Measurements from ENCODE around the gene CARD14.

CARD14 gene

DNA sequence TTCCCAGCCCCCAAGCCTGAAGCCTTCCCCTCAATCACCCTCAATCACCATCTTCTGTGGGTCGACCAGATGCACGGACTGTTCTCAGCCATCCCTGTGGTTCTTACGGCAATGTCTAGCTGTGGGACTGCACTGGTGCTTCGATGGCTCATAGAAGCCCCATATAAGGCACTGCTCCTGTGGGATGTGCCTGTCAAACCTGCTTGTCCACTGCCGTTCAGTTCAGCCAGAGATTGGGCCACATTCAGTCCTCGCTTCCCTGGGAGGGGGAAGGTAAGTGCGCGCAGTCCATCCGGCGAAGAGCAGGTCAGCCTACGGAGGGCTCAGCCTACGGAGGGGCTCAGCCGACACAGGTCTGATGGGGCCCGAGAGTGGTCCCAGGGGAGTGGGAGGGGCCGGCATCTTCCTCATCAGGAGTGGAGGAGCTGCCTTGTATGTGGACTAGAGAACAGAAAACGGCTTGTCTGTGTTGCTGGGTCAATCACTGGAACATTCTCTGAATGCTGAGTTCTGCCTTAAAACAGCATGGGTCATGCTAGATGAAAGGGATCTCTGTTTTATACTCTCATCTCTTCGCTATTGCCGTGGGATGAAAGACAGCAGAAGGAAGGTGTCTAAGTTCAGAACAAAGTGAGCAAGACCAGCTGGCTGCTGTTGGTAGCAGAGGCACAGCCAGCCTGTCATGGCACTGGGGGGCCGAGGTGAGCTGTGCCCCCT is at the start of gene CARD14:
Gene CARD14 (plus strand): TSS at position 247 of the 717 bp plus-strand sequence. CDS start 11,409 bp downstream, outside the sequence.
- no peak for DNase-seq (ENCODE audit: low spot score)

DNA sequence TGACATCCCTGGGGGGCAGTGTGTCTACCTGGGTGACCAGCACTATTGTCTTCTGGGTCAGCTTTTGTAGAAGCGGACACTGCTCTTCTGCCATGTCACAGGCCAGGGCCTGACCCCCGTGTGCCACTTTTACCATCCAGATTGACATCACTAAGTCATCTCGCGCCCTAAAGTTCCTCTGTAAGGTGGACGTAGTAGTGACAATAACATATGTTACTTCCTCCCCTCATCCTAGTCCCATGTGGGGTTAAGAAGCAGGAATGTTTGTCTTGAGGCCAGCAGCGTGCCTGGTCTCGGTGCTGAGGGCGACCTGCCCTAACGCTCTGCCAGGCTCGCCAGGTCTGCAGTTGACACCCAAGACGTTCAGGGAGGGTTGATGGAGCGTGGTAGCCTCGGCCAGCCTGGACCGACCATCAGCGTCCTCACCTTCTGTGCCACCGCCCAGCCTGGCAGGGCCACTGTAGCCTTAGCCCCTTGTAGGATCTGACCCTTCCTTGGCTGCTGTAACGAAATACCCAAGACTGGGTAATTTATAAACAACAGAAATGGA is 47.7 kb upstream of the CARD14 start:
- DNase-seq (ENCODE audit: low spot score) = no peak

DNA sequence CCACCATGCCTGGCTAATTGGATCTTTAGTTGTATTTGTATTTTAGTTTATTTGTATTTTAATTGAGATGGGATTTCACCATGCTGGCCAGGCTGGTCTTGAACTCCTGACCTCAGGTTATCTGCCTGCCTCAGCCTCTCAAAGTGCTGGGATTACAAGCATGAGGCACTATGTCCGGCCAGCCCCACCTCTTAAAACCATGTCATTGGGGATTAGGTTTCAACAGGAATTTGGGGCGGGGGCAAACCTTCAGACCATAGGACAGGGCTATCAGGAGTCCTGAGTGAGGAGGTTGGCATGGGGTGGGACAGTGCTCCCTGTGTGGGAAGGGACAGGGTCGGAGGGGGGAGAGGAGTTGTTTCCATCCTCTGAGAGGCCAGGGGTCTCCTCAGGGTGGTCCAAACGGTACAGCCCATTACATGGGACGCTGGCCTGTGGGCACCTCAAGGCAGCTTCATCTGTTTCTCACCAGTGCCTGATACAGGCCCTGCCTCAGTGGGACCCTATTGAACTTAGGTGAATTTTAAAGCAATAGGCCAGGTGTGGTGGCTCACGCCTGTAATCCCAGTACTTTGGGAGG is 46.8 kb upstream of the CARD14 start:
- DNase-seq (ENCODE audit: low spot score) = no peak

DNA sequence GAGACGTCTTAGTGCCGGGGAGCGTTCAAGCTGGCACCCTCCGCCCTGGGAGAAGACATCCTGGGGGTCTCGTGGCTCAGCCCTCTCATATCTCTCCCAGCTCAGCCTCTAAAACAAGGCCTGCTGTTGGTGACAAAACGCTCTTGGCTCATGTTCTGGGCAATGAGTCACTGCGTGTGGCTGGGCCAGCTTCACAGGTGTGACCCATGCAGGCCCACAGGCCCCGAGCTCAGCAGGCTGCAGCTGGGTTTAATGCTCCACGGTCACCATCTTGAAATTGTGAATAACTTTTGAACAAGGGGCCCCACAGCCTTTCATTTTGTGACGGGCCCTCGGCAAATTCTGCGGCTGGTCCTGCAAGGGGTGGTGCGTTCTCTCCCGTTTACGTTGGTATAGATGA is 46.0 kb upstream of the CARD14 start:
- no peak for DNase-seq (ENCODE audit: low spot score)

DNA sequence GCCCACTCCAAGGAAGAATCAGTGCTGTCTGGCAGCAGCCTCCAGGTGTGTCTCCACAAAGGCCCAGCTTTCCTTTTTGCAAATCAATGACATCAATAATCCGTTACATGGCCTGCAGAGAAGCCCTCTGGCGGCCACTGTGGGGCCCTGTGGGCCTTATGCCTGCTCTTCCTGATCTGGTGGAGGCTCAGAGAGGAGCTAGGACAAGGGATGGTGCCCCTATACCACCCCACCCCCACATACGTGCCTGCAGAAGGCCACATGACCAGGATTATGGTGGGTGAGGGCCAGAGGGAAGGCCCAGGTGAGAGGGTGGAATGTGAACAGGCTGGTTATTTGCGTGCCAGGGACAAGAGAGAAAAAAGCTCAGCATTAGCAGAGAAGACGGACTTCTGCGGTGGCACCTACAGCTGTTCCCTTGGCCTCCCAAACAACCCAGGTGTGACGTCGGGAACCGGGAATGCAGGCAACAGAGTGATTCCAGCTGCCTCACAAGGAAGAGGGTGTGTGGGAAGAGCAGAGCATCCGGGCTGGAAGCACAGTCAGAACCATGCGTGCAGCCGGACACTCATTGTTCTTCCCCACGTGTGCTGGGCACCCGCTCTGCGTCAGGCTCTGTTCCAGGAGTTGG is 45.4 kb upstream of the CARD14 start:
- DNase-seq (ENCODE audit: low spot score) = peak; percentile 72

DNA sequence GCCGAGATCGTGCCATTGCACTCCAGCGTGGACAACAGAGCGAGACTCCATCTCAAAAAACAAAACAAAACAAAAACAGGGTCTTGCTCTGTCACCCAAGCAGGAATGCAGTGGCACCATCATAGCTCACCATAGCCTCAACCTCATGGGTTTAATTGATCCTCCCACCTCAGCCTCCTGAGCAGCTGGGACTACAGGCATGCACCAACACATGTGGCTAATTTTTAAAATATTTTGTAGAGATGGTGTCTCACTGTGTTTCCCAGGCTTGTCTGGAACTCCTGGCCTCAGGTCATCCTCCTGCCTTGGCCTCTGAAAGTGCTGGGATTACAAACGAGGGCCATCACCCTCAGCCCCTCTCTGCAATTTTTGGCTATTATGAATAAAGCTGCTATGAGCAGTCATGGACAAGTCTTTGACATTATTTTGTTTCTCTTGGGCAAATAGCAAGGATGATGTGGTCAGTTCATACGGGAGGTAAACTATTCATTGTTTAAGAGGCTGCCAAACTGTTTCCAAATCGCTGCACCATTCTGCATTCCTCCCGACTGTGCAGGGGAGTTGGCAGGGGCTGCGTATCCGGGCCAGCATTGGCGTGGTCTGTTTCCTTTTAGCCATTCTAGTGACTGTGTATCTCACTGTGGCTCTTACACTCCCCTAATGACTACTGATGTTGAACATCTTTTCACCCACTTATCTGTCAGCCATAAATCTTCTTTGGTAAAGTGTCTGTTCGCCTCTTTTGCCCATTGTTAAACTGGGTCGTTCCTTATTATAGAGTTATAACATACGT is 44.0 kb upstream of the CARD14 start:
- DNase-seq (ENCODE audit: low spot score) = no peak

DNA sequence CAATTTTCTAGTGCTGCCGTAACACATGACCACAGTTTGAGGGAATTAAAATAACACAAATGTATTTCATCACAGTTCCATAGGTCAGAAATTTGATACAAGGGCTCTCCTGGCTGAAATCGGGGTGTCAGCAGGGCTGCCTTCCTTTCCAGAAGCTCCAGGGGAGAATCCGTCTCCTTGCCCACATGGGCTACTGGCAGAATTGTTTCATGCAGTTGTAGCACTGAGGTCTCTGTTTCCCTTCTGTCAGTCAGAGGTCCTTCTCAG is 43.4 kb upstream of the CARD14 start:
- no peak for DNase-seq (ENCODE audit: low spot score)

DNA sequence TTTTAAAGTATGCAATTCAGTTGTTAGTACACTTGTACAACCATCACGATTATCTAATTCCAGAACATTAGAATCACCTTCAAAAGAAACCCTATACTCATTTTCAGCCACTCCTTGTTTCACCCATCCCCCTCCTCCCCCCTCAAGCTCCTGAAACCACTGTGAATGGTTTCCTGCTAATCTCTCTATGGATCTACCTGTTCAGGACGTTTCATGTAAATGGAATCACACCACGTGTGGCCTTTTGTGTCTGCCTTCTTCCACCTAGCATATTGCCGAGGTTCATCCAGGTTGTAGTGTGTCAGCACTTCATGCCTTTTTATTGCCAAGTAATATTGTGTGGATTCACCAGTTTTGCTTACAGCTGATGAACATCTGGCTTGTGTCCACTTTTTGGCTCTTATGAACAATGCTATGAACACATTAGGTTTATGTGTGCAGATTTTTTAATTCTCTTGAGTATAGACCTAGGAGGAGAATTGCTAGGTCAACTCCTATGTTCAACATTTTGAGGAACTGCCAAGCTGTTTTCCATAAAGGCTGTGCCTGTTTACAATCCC is 40.7 kb upstream of the CARD14 start:
- no peak for DNase-seq (ENCODE audit: low spot score)

DNA sequence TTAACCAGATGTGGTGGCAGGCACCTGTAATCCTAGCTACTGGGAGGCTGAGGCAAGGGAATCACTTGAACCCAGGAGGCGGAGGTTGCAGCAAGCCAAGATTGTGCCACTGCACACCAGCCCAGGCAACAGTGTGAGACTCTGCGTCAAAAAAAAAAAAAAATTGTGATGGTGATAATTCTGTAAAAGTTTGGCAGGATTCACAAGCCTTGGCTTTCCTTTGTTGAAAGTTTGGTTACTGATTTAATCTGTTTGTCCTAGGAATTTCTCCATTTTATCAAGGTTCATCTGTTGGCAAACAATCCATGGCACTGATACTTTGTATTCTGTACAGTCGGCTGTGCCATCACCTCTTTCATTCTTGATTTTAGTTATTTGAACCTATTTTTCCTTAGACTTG is 38.8 kb upstream of the CARD14 start:
- no peak for DNase-seq (ENCODE audit: low spot score)

DNA sequence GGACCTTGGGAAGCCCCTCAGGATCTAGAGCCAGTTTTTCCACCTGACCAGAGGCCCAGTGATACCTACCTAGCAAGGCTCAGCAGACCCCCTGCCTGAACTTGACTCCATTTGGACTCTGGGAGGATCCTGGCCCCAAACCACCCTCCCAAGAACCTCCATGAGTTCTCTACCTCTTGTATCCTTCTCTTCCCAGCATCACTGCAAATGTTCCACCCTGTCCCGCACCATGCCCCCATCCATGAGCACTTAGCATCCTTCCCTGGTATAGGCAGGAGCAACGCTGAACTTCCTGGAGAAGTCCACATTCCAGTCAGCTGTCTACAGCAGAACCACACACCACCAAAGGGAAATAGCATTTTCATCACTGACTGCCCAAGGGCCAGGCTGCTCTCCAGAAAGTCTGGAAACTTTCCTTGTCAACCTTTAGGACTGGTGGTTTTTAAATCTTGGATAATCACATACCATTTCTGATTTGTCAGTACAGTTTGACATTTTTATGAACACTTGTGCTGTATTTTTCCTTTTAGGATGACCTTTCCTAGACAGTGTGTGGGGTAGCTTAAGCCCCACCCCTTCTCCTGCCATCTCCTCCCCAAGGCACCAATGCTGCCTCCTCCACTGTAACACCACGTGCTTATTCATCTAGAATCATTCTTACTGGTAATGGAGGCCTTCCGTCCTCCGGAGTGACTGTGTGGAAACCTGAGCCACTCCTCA is 36.8 kb upstream of the CARD14 start:
- no peak for DNase-seq (ENCODE audit: low spot score)

DNA sequence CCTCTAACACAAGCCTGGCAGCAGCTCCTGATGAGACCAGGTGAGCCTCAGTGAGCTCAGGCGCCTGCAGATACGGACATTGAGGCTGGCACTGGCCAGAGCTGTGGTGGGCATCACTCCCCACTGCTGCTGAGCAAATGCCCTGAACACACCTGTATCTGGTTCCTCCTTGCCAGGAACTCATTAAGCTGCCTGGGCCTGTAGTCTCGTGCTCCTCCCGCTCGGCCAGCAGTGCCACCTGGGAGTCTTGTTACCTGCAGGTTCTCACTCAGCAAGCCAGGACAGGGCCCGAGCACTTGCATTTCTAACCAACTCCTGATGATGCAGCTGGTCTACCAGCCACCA is 36.2 kb upstream of the CARD14 start:
- no peak for DNase-seq (ENCODE audit: low spot score)

DNA sequence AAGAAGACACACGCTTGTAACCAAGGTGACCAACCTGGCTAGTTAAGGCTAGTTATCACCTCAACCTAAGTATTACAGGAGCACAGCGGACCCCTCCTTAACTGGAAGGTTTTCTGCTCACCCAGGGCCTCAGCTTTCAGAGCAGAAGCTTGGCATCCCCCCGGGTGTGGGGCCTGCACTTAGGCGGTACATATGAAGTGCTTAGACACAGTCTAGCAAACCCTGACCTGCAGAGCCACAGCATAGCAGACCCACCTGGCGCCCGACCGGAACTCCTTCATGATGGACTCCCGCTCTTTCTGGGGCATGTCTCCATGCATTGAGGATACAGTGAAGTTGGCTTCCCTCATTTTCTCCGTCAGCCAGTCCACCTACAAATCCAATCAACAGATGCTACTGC is 32.7 kb upstream of the CARD14 start:
- DNase-seq (ENCODE audit: low spot score) = no peak

DNA sequence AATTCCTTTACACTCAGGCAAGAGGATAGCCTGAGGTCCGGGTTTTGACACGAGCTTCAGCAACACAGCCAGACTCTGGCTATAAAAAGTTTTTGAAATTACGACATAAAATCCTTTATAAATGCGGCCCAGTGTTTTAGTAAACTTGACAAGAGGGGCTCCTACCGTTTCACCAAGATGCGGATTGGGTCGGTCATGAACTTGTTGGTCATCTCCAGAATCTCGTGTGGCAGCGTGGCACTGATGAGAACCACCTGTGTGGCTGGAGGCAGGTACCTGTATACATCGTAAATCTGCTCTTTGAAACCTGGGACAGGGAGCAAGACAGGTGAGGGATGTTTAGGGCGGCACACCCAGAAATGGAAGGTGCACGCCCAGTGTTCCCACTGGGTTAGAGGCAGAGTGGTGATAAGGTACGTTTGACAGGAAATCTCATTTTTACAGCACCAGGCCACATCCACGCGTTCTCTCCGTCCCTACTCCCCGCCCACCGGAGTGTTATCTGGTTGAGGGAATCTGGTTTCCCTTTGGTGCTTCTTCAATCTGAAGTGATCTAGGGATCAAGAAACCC is 30.9 kb upstream of the CARD14 start:
- DNase-seq (ENCODE audit: low spot score) = no peak

DNA sequence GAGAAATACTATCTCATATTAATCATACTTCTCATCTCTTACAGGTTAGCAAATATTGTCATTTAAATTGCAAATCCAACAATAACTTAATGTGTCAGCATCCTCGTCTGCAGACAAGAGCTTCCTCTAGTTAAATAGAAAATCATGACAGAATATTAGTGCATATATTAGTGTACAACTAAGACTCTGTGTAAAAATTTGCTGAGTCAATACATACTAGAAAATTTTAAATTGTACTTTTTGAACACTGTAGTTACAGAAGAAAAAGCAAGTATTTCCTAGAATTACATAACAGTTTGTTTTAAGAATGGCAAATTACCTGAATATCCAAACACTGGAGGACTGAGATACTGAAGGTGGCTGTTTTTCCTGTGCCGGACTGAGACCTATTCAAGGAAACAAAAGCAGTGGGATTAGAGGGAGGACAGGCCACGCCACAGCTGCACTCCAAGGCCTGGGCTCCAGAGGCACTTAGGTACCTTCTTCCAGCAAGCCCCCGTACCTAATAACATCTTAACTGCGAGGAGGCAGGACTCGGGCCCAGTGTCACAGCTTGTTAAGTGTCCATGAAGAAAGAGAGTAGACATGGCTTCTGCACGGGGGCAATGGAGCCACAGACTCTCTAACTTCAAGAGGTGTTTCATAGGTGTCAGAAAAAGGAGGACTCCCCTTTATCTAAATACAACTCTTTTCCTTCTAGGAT is 28.2 kb upstream of the CARD14 start:
- no peak for DNase-seq (ENCODE audit: low spot score)

DNA sequence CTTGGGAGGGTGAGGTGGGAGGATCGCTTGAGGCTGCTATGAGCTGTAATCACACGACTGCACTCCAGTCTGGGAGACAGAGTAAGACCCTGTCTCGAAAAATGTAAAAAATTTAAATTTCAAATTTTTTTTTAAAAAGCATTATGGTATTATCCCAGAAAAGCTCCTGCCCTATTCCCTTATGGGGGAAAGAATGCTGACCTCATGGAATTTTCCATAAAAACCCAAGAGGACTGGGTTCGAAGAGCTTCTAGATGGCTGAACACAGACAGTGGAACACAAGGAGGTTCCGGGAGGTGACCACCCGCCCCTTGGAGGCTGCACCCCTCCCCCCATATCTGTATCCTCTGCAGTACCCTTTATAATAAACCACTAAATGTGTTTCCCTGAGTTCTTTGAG is 26.9 kb upstream of the CARD14 start:
- DNase-seq (ENCODE audit: low spot score) = no peak

DNA sequence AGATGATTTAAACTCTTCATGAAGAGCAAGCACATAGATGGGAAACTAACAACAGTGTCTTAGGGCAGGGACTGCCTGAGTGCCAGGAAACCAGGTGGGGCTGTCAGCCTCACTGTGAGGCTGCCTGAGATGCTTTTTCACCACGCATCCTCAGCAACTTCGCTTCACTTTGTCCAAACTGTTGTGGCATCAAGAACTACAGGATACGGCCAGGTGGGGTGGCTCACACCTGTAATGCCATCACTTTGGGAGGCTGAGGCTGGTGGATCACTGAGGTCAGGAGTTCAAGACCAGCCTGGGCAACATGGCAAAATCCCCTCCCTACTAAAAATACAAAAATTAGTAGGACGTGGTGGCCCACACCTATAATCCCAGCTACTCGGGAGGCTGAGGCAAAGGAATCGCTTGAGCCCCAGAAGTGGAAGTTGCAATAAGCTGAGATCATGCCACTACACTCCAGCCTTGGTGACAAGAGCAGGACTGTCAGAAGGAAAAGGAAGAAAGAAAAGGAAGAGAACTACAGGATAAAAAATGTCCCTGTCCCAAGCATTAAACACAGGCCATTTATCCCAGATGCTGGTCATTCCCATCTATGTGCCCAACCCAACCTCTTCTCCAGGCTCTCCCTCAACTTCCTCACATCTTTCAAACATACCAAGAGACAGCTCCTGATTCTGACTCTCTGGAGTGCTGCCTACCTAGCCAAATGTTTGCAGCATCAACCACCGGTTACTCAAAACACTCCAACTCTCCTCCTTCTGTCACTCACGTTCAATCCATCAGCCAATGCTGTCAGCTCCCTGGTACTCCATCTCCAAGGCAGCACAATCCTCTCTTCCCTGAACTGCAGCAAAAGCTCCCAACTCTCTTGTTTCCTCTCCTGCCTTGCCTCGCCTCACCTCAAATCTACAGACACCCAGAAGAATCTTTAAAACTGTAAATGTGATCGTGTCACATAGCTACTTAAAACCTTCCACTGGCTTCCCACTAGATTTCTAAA is 24.5 kb upstream of the CARD14 start:
- DNase-seq (ENCODE audit: low spot score) = no peak

DNA sequence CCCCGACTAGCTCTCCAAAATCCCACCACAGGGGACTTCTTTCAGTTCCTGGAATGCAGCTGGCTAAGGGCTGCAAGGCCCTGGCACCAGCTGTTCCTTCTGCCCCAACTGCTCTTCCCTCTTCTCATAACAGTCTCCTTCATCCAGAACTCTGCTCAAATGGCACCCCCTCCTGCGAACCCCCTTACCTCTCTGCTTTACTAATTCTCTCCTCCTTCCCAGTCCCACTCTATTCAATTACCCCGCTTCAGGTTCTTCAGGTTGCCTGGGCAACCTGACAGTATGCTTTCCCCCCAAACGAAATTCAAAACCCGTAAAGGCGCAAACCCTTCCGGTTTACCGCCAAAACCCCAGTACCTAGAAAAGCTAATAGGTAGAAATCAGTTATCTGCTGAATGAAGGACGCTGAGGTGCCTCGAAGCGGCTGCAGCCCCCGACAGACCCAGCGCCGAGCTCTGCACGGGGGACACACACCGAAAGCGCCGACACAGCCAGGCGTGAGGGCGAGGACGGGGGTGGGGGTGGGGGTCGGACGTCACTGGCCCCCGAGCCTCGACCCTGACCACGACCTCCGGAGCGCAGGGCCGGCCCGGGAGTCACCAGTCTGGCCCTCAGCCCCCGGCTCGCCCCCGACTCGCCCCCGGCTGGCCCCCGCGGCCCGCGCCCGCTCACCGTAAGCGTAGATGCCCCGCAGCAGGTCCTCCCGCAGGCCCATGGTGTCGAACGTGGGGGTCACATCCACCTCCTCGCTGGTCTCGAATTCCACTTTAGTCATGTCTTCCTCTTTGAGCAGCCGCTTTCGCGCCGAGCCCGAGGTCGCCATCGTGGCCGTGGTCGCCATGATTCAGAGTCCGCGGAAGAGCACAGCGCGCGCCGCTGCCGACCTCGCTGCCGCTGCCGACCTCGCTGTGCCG is 23.5 kb upstream of the CARD14 start:
- DNase-seq (ENCODE audit: low spot score) = no peak

DNA sequence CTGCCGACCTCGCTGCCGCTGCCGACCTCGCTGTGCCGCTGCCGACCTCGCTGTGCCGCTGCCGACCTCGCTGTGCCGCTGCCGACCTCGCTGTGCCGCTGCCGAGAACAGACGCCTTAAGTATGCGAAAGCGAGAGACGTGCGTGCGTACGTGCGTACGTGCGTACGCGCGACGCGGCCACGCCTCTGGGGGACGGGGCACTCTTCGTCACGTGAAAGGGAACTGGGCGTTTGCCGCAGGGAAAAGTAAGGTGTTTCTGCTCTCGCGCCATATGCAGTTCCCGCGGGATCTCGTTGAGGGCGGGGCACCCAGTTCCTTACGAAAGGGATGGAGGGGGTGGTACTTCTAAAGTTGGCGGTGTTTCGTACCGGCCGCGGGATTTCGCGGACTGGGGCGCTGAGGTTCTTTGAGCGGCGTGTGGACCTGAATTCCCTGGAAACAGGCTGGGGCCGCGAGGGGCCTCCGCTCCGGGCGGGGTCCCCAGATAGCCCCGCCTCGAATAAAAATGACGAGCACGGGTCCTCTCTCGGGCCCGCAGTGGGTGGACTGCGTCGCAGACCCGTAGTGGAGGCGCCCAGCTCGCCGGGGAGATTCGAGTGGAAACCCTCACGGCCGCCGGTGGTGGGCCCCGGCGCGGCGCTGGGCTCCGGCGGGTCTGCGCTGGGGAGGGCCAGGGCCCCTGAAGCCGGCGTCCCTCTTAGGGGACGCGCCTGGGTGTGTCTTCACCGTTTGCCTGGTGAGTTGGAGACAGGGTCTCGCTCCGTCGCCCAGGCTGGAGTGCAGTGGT is 22.6 kb upstream of the CARD14 start, which contains the start of gene EIF4A3:
Gene EIF4A3 (minus strand): TSS at position 94 of the 788 bp plus-strand sequence. CDS start 167 bp downstream, outside the sequence.
- DNase-seq (ENCODE audit: low spot score) = peak; percentile 92

Data from HuH-7.5 (cell line).